Upper lobe of left lung (tissue), 4 donors: Measurements from ENCODE around the gene CACNA1A.

ENCODE experiments used
- CTCF ChIP-seq, 6 experiments: fragments of 450-650 bp in 4 of 6; fragments of 200-600 bp in 2 of 6; sonication (generic) in 2 of 6; IDR thresholded peaks; one replicate each; pipeline ENCODE4 v1.5.1; 2016 to 2019; ENCODE audit warnings: antibody characterized with exemption in 6 of 6
- EP300 ChIP-seq, 4 donors: sonication (generic); formaldehyde crosslinking; IDR thresholded peaks; one replicate each; pipeline ENCODE4 v1.5.1; 2017; ENCODE audit warnings: antibody characterized with exemption in 4 of 4, control low read depth in 2 of 4
- POLR2A ChIP-seq, 4 donors: fragments of 450-650 bp; IDR thresholded peaks; one replicate each; pipeline ENCODE4 v1.5.1; 2016 to 2017; ENCODE audit warnings: antibody characterized with exemption in 4 of 4, mild to moderate bottlenecking in 2 of 4
- POLR2AphosphoS5 ChIP-seq, 2 donors: sonication (generic); formaldehyde crosslinking; IDR thresholded peaks; one replicate each; pipeline ENCODE4 v1.5.1; 2017; ENCODE audit warnings: antibody characterized with exemption in 2 of 2

GRCh38 chr19:13427273-13428051, 78.8 kb downstream of the CACNA1A start:
- no peak for TF ChIP-seq CTCF (IDR thresholded peaks at IDR 0.05)
- no peak for TF ChIP-seq EP300 (IDR thresholded peaks at IDR 0.05)
- no peak for TF ChIP-seq POLR2A (IDR thresholded peaks at IDR 0.05)
- no peak for TF ChIP-seq POLR2AphosphoS5 (IDR thresholded peaks at IDR 0.05)
